Suprapubic skin (tissue), 3 donors: Measurements from ENCODE around the gene SCAMP5.

Experiments used
- POLR2A ChIP-seq, 2 donors: fragments of 450-650 bp; IDR thresholded peaks; one replicate each; pipeline ENCODE4 v1.6.1; 2017; ENCODE audit warnings: antibody characterized with exemption in 2 of 2, mild to moderate bottlenecking in 2 of 2, moderate library complexity in 2 of 2
- TF ChIP-seq, protein P1 (sequence below), 2 donors: fragments of 200-600 bp in 1 of 2; fragments of 450-650 bp in 1 of 2; sonication (generic) in 1 of 2; IDR thresholded peaks; one replicate each; pipeline ENCODE4 v1.5.1; 2016 to 2019; ENCODE audit warnings: antibody characterized with exemption in 2 of 2, mild to moderate bottlenecking in 1 of 2, moderate library complexity in 1 of 2

DNA sequence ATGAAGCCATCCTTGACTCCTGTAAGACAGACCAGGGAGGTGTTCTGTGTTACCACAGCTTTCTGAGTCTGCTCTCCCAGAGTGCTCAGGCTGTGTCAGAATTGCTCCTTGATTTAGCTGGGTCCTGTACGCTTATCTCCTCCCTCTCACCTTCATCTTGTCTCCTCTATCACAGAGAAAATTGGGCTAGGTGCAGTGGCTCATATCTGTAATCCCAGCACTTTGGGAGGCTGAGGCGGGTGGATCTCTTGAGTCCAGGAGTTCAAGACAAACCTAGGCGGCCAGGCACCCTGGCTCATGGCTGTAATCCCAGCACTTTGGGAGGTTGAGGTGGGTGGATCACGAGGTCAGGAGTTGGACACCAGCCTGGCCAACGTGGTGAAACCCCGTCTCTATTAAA lies 5.9 kb downstream of the SCAMP5 start:
- TF ChIP-seq, protein P1, sequence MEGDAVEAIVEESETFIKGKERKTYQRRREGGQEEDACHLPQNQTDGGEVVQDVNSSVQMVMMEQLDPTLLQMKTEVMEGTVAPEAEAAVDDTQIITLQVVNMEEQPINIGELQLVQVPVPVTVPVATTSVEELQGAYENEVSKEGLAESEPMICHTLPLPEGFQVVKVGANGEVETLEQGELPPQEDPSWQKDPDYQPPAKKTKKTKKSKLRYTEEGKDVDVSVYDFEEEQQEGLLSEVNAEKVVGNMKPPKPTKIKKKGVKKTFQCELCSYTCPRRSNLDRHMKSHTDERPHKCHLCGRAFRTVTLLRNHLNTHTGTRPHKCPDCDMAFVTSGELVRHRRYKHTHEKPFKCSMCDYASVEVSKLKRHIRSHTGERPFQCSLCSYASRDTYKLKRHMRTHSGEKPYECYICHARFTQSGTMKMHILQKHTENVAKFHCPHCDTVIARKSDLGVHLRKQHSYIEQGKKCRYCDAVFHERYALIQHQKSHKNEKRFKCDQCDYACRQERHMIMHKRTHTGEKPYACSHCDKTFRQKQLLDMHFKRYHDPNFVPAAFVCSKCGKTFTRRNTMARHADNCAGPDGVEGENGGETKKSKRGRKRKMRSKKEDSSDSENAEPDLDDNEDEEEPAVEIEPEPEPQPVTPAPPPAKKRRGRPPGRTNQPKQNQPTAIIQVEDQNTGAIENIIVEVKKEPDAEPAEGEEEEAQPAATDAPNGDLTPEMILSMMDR (IDR thresholded peaks at IDR 0.05) = no peak
- no peak for TF ChIP-seq POLR2A (IDR thresholded peaks at IDR 0.05)
